Stomach smooth muscle (tissue), 2 donors: ENCODE results near the gene GTPBP4.
"Not testable (repeated sequence)": the region's sequence is repeated elsewhere in the genome, so short reads cannot be mapped to it uniquely, and the experiment has no call there.

Experiments
- H3K27ac ChIP-seq: one replicate; pipeline ENCODE4 v1.7.0; 2013; ENCODE audit warnings: mild to moderate bottlenecking, low read length, inconsistent platforms
- H3K27me3 ChIP-seq, 2 donors: one replicate each; pipeline ENCODE4 v1.7.0; 2013; ENCODE audit warnings: low read length in 2 of 2; ENCODE audit not compliant: insufficient read depth in 2 of 2, control insufficient read depth in 1 of 2
- H3K36me3 ChIP-seq, 2 donors: one replicate each; pipeline ENCODE4 v1.7.0; 2013; ENCODE audit warnings: low read length in 2 of 2; ENCODE audit not compliant: control insufficient read depth in 2 of 2, insufficient read depth in 2 of 2
- H3K4me1 ChIP-seq: one replicate; pipeline ENCODE4 v1.7.0; 2013; ENCODE audit warnings: low read length; ENCODE audit not compliant: control insufficient read depth, insufficient read depth
- H3K4me3 ChIP-seq, 2 donors: one replicate each; pipeline ENCODE4 v1.7.0; 2013; ENCODE audit warnings: low read length in 2 of 2
- H3K9ac ChIP-seq, 2 donors: one replicate each; pipeline ENCODE4 v1.7.0; 2013; ENCODE audit warnings: low read length in 2 of 2, mild to moderate bottlenecking in 1 of 2
- H3K9me3 ChIP-seq, 2 donors: one replicate each; pipeline ENCODE4 v1.7.0; 2013; ENCODE audit warnings: low read length in 2 of 2; ENCODE audit not compliant: control insufficient read depth in 2 of 2
- donor health status: healthy.
- donor health status: Pancreatic carcinoma.

GTPBP4 gene

GRCh38 chr10:1026578-1026977 is 38.3 kb downstream of the GTPBP4 start:
- H3K36me3 ChIP-seq = no peaks in the 10 kb centered on the region
- no peak overlapping the region for H3K27ac ChIP-seq
- no peaks in the 10 kb centered on the region for H3K27me3 ChIP-seq
- H3K4me3 ChIP-seq = no peak overlapping the region
- no peaks in the 10 kb centered on the region for H3K4me1 ChIP-seq
- no peaks in the 10 kb centered on the region for H3K9me3 ChIP-seq
- no peak overlapping the region for H3K9ac ChIP-seq

GRCh38 chr10:1029838-1030237 is 41.6 kb downstream of the GTPBP4 start:
- Histone ChIP-seq H3K9ac (no peak overlapping the region), H3K36me3 (no peaks in the 10 kb centered on the region), H3K27me3 (no peaks in the 10 kb centered on the region), H3K4me3 (no peak overlapping the region), H3K27ac (no peak overlapping the region), H3K9me3 (no peaks in the 10 kb centered on the region), H3K4me1 (no peaks in the 10 kb centered on the region)

- Histone ChIP-seq H3K36me3 (peaks cover 5 to 10% of the 10 kb centered on the region in 2 donors), H3K9me3 (no peaks in the 10 kb centered on the region), H3K27me3 (no peaks in the 10 kb centered on the region), H3K9ac (no peak overlapping the region), H3K4me1 (no peaks in the 10 kb centered on the region), H3K4me3 (no peak overlapping the region), H3K27ac (no peak overlapping the region)
Observed at GRCh38 chr10:1033601-1034000, 45.4 kb downstream of the GTPBP4 start.

- Histone ChIP-seq H3K9me3 (no peaks in the 10 kb centered on the region), H3K4me1 (no peaks in the 10 kb centered on the region), H3K36me3 (peaks cover 5 to 10% of the 10 kb centered on the region in 2 donors), H3K27me3 (no peaks in the 10 kb centered on the region), H3K4me3 (no peak overlapping the region), H3K9ac (no peak overlapping the region), H3K27ac (no peak overlapping the region)
Observed at GRCh38 chr10:1034758-1035157, 46.5 kb downstream of the GTPBP4 start.

- Histone ChIP-seq H3K9ac (no peak overlapping the region), H3K4me3 (no peak overlapping the region)
Observed at GRCh38 chr10:1035201-1035600, 47.0 kb downstream of the GTPBP4 start.

GRCh38 chr10:1036341-1036791 is 48.1 kb downstream of the GTPBP4 start:
- H3K4me1 ChIP-seq = no peaks in the 10 kb centered on the region
- H3K27me3 ChIP-seq = no peaks in the 10 kb centered on the region
- no peak overlapping the region for H3K9ac ChIP-seq
- no peak overlapping the region for H3K27ac ChIP-seq
- no peak overlapping the region for H3K4me3 ChIP-seq
- no peaks in the 10 kb centered on the region for H3K9me3 ChIP-seq
- peaks cover 12 to 15% of the 10 kb centered on the region in 2 donors for H3K36me3 ChIP-seq

More at GRCh38 chr10:1035201-1035600, 47.0 kb downstream of the GTPBP4 start:
- no peaks in the 10 kb centered on the region for H3K4me1 ChIP-seq
- no peak overlapping the region for H3K27ac ChIP-seq
- H3K36me3 ChIP-seq = peaks cover 7 to 11% of the 10 kb centered on the region in 2 donors
- no peaks in the 10 kb centered on the region for H3K9me3 ChIP-seq
- no peaks in the 10 kb centered on the region for H3K27me3 ChIP-seq

- peaks cover 14 to 16% of the 10 kb centered on the region in 2 donors for H3K36me3 ChIP-seq
- no peak overlapping the region for H3K9ac ChIP-seq
- H3K27me3 ChIP-seq = no peaks in the 10 kb centered on the region
- H3K4me3 ChIP-seq = no peak overlapping the region
- H3K4me1 ChIP-seq = no peaks in the 10 kb centered on the region
- H3K9me3 ChIP-seq = no peaks in the 10 kb centered on the region
- no peak overlapping the region for H3K27ac ChIP-seq
Observed at GRCh38 chr10:1037098-1037497, 48.9 kb downstream of the GTPBP4 start.

GRCh38 chr10:1038769-1039168 is 50.5 kb downstream of the GTPBP4 start:
- H3K9me3 ChIP-seq, H3K4me1 ChIP-seq, H3K4me3 ChIP-seq, H3K27ac ChIP-seq, H3K9ac ChIP-seq, H3K27me3 ChIP-seq: not testable (repeated sequence)
- peaks cover 16 to 20% of the 10 kb centered on the region in 2 donors for H3K36me3 ChIP-seq

GRCh38 chr10:1040133-1040532 is 51.9 kb downstream of the GTPBP4 start:
- Histone ChIP-seq H3K27me3 (no peaks in the 10 kb centered on the region), H3K9me3 (no peaks in the 10 kb centered on the region), H3K4me3 (no peak overlapping the region), H3K4me1 (no peaks in the 10 kb centered on the region), H3K9ac (no peak overlapping the region), H3K27ac (no peak overlapping the region), H3K36me3 (peaks cover 16 to 22% of the 10 kb centered on the region in 2 donors)

GRCh38 chr10:1041514-1041913 is 53.3 kb downstream of the GTPBP4 start:
- Histone ChIP-seq H3K36me3 (peaks cover 16 to 19% of the 10 kb centered on the region in 2 donors), H3K9ac (no peak overlapping the region), H3K27me3 (no peaks in the 10 kb centered on the region), H3K9me3 (no peaks in the 10 kb centered on the region), H3K27ac (no peak overlapping the region), H3K4me1 (no peaks in the 10 kb centered on the region), H3K4me3 (no peak overlapping the region)

GRCh38 chr10:1043532-1043995 is 55.3 kb downstream of the GTPBP4 start:
- H3K36me3 ChIP-seq = peaks cover 11 to 12% of the 10 kb centered on the region in 2 donors
- peaks cover 12% of the 10 kb centered on the region for H3K4me1 ChIP-seq
- H3K27ac ChIP-seq = no peak overlapping the region
- H3K4me3 ChIP-seq = no peak overlapping the region
- no peak overlapping the region for H3K9ac ChIP-seq
- no peaks in the 10 kb centered on the region for H3K27me3 ChIP-seq
- no peaks in the 10 kb centered on the region for H3K9me3 ChIP-seq
